ENCODE measurements around the gene ZNF41. TPM values are rescaled to one million over a fixed set of nuclear protein-coding genes. Genes with fewer than 3 reads are reported as not detected.

ZNF41 gene
- total and polyA plus RNA-seq, 2 experiments from 2014 or later = 2.0 to 6.3 TPM

DNA sequence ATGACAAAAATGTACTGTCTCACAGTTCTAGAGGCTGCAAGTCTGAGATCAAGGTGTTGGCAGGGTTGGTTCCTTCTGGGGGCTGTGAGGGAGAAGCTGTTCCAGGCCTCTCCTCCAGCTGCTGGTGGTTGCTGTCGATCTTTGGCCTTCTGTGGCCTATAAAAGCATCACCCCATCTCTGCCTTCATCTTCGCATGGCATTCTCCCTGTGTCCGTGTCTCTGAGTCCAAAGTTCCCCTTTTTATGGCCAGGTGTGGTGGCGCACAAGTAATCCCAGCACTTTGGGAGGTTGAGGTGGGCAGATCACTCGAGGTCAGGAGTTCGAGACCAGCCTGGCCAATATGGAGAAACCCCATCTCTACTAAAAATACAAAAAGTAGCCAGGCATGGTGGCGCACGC is 46.5 kb upstream of the ZNF41 start:
- Histone ChIP-seq H3K27me3 (ENCODE audit: insufficient read depth) (no peaks in the 10 kb centered on the region), H3K4me3 (no peak overlapping the region), H3K4me1 (ENCODE audit: insufficient read depth) (no peaks in the 10 kb centered on the region), H4K20me1 (replicated peaks; ENCODE audit: insufficient read depth) (no peaks in the 10 kb centered on the region), H3F3A (replicated peaks; ENCODE audit: low read depth) (no peaks in the 10 kb centered on the region), H3K79me2 (replicated peaks; ENCODE audit: insufficient read depth) (no peaks in the 10 kb centered on the region), H3K9me2 (ENCODE audit: insufficient read depth) (no peaks in the 10 kb centered on the region), H3K36me3 (ENCODE audit: insufficient read depth) (no peaks in the 10 kb centered on the region), H3K4me2 (no peak overlapping the region), H2AFZ (no peak overlapping the region), H3K27ac (ENCODE audit: low read depth) (no peak overlapping the region)
- Mint-ChIP-seq H3K27me3 (ENCODE audit: insufficient read depth, low read depth, poor library complexity) (peaks cover 2% of the 10 kb centered on the region), H3K36me3 (ENCODE audit: low read depth) (no peaks in the 10 kb centered on the region), H3K9me3 (no peaks in the 10 kb centered on the region), H3K4me3 (no peak overlapping the region), H3K4me1 (no peaks in the 10 kb centered on the region), H3K27ac (no peak overlapping the region)
- DNase-seq (ENCODE audit: low spot score) (no peak), ATAC-seq (no peak)
- TF ChIP-seq EZH2phosphoT487 (IDR thresholded peaks at IDR 0.05; ENCODE audit: unreplicated experiment) = no peak
- no peak for TF ChIP-seq CREB1 (CRISPR knock-in tag; IDR thresholded peaks at IDR 0.05; ENCODE audit: low read depth)

- ATAC-seq (peak; percentile 61), DNase-seq (ENCODE audit: low spot score) (no peak)
- Histone ChIP-seq H3K36me3 (ENCODE audit: insufficient read depth) (no peaks in the 10 kb centered on the region), H2AFZ (peak overlapping the region; percentile 74), H3K27me3 (ENCODE audit: insufficient read depth) (0 out of 2 replicates have a peak, but pooled peaks cover 6% of the 10 kb centered on the region), H3K4me3 (peak overlapping the region; percentile 66), H3K27ac (ENCODE audit: low read depth) (no peak overlapping the region), H3K4me2 (peak overlapping the region; percentile 76), H3K4me1 (ENCODE audit: insufficient read depth) (no peaks in the 10 kb centered on the region), H3K9me2 (ENCODE audit: insufficient read depth) (no peaks in the 10 kb centered on the region), H4K20me1 (replicated peaks; ENCODE audit: insufficient read depth) (no peaks in the 10 kb centered on the region), H3K79me2 (replicated peaks; ENCODE audit: insufficient read depth) (no peaks in the 10 kb centered on the region), H3F3A (replicated peaks; ENCODE audit: low read depth) (no peaks in the 10 kb centered on the region)
- no peak overlapping the region for H3K27ac Mint-ChIP-seq
- H3K4me1 Mint-ChIP-seq = no peaks in the 10 kb centered on the region
- H3K9me3 Mint-ChIP-seq = no peaks in the 10 kb centered on the region
- H3K36me3 Mint-ChIP-seq (ENCODE audit: low read depth) = no peaks in the 10 kb centered on the region
- TF ChIP-seq NANOG (IDR thresholded peaks at IDR 0.05; ENCODE audit: borderline replicate concordance) = no peak
- no peak for TF ChIP-seq ZNF114 (CRISPR knock-in tag; IDR thresholded peaks at IDR 0.05)
- TF ChIP-seq, protein P1, sequence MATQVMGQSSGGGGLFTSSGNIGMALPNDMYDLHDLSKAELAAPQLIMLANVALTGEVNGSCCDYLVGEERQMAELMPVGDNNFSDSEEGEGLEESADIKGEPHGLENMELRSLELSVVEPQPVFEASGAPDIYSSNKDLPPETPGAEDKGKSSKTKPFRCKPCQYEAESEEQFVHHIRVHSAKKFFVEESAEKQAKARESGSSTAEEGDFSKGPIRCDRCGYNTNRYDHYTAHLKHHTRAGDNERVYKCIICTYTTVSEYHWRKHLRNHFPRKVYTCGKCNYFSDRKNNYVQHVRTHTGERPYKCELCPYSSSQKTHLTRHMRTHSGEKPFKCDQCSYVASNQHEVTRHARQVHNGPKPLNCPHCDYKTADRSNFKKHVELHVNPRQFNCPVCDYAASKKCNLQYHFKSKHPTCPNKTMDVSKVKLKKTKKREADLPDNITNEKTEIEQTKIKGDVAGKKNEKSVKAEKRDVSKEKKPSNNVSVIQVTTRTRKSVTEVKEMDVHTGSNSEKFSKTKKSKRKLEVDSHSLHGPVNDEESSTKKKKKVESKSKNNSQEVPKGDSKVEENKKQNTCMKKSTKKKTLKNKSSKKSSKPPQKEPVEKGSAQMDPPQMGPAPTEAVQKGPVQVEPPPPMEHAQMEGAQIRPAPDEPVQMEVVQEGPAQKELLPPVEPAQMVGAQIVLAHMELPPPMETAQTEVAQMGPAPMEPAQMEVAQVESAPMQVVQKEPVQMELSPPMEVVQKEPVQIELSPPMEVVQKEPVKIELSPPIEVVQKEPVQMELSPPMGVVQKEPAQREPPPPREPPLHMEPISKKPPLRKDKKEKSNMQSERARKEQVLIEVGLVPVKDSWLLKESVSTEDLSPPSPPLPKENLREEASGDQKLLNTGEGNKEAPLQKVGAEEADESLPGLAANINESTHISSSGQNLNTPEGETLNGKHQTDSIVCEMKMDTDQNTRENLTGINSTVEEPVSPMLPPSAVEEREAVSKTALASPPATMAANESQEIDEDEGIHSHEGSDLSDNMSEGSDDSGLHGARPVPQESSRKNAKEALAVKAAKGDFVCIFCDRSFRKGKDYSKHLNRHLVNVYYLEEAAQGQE (IDR thresholded peaks at IDR 0.05; ENCODE audit: unreplicated experiment) = no peak
- TF ChIP-seq, protein P2, sequence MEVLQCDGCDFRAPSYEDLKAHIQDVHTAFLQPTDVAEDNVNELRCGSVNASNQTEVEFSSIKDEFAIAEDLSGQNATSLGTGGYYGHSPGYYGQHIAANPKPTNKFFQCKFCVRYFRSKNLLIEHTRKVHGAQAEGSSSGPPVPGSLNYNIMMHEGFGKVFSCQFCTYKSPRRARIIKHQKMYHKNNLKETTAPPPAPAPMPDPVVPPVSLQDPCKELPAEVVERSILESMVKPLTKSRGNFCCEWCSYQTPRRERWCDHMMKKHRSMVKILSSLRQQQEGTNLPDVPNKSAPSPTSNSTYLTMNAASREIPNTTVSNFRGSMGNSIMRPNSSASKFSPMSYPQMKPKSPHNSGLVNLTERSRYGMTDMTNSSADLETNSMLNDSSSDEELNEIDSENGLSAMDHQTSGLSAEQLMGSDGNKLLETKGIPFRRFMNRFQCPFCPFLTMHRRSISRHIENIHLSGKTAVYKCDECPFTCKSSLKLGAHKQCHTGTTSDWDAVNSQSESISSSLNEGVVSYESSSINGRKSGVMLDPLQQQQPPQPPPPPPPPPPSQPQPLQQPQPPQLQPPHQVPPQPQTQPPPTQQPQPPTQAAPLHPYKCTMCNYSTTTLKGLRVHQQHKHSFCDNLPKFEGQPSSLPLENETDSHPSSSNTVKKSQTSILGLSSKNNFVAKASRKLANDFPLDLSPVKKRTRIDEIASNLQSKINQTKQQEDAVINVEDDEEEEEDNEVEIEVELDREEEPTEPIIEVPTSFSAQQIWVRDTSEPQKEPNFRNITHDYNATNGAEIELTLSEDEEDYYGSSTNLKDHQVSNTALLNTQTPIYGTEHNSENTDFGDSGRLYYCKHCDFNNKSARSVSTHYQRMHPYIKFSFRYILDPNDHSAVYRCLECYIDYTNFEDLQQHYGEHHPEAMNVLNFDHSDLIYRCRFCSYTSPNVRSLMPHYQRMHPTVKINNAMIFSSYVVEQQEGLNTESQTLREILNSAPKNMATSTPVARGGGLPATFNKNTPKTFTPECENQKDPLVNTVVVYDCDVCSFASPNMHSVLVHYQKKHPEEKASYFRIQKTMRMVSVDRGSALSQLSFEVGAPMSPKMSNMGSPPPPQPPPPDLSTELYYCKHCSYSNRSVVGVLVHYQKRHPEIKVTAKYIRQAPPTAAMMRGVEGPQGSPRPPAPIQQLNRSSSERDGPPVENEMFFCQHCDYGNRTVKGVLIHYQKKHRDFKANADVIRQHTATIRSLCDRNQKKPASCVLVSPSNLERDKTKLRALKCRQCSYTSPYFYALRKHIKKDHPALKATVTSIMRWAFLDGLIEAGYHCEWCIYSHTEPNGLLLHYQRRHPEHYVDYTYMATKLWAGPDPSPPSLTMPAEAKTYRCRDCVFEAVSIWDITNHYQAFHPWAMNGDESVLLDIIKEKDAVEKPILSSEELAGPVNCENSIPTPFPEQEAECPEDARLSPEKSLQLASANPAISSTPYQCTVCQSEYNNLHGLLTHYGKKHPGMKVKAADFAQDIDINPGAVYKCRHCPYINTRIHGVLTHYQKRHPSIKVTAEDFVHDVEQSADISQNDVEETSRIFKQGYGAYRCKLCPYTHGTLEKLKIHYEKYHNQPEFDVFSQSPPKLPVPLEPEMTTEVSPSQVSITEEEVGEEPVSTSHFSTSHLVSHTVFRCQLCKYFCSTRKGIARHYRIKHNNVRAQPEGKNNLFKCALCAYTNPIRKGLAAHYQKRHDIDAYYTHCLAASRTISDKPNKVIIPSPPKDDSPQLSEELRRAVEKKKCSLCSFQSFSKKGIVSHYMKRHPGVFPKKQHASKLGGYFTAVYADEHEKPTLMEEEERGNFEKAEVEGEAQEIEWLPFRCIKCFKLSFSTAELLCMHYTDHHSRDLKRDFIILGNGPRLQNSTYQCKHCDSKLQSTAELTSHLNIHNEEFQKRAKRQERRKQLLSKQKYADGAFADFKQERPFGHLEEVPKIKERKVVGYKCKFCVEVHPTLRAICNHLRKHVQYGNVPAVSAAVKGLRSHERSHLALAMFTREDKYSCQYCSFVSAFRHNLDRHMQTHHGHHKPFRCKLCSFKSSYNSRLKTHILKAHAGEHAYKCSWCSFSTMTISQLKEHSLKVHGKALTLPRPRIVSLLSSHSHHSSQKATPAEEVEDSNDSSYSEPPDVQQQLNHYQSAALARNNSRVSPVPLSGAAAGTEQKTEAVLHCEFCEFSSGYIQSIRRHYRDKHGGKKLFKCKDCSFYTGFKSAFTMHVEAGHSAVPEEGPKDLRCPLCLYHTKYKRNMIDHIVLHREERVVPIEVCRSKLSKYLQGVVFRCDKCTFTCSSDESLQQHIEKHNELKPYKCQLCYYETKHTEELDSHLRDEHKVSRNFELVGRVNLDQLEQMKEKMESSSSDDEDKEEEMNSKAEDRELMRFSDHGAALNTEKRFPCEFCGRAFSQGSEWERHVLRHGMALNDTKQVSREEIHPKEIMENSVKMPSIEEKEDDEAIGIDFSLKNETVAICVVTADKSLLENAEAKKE (CRISPR knock-in tag; IDR thresholded peaks at IDR 0.05) = no peak
- TF ChIP-seq EZH2phosphoT487 (IDR thresholded peaks at IDR 0.05; ENCODE audit: unreplicated experiment) = no peak
- no peak for TF ChIP-seq CREB1 (CRISPR knock-in tag; IDR thresholded peaks at IDR 0.05; ENCODE audit: low read depth)
- TF ChIP-seq STAT1 (IDR thresholded peaks at IDR 0.05; ENCODE audit: unreplicated experiment) = no peak
- TF ChIP-seq, protein P3, sequence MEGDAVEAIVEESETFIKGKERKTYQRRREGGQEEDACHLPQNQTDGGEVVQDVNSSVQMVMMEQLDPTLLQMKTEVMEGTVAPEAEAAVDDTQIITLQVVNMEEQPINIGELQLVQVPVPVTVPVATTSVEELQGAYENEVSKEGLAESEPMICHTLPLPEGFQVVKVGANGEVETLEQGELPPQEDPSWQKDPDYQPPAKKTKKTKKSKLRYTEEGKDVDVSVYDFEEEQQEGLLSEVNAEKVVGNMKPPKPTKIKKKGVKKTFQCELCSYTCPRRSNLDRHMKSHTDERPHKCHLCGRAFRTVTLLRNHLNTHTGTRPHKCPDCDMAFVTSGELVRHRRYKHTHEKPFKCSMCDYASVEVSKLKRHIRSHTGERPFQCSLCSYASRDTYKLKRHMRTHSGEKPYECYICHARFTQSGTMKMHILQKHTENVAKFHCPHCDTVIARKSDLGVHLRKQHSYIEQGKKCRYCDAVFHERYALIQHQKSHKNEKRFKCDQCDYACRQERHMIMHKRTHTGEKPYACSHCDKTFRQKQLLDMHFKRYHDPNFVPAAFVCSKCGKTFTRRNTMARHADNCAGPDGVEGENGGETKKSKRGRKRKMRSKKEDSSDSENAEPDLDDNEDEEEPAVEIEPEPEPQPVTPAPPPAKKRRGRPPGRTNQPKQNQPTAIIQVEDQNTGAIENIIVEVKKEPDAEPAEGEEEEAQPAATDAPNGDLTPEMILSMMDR (conservative IDR thresholded peaks at IDR 0.05; ENCODE audit: low read depth in 2 of 2) = no peak; a peak in 1 of 4 replicates
- TF ChIP-seq POLR2AphosphoS5 (IDR thresholded peaks at IDR 0.05; ENCODE audit: low read depth) = no peak
- TF ChIP-seq EZH2 (IDR thresholded peaks at IDR 0.05; ENCODE audit: low read depth, unreplicated experiment) = no peak
- no peak for TF ChIP-seq ZNF331 (CRISPR knock-in tag; IDR thresholded peaks at IDR 0.05; ENCODE audit: low read depth)
- peak overlapping the region; percentile 73 for H3K4me3 Mint-ChIP-seq
- peaks cover 7% of the 10 kb centered on the region for H3K27me3 Mint-ChIP-seq (ENCODE audit: insufficient read depth, low read depth, poor library complexity)
Observed at GRCh38 chrX:47523713-47524166, 40.7 kb upstream of the ZNF41 start.

Measured in GM23338 (cell line).